Superior temporal gyrus (tissue), 1 donor: Measurements from ENCODE around the gene PM20D2.

ENCODE experiments used
- DNase-seq: peaks from one replicate; pipeline ENCODE4 v3.0.0-alpha.2; 2016; ENCODE audit errors: extremely low spot score

Gene PM20D2

DNA sequence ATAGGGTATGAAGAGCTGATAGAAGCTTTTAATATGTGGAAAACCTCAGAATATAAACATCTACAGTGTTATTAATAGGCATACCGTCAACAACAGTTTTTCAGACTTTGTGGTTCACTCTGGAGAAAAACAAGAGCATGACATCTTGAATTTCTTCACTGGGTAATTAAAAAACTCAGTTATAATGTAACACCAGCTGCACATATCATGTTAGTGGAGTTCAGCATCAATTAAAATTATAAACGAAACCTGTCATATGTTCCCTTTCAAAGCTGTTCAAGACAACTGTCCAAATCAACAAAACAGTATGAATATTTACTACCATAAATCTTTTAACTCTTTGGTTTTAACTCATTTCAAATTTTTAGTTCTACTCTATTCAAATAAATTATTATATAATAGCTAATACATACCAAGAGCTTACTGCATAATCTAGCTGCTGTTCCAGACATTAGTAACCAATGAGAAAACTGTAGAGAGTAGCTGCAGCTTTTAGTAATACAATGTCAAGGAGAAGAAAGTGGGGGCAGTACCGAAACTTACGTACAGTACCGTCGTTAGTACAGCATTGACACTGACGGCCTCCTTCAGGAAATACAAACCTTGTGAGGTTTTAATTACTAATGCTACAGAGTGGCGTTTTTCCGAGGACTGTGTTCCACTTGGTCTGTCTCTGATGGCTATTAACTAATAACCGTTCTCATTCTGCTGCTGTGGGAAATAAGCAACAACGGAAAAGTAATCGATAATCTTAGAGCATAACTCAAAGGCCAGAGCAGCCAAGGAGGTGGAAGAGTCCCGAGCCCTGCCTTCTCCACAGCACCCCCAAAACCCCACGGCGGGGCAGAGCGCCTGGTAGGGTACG, 532 bp upstream of the PM20D2 start:
- peak; percentile 62 for DNase-seq

DNA sequence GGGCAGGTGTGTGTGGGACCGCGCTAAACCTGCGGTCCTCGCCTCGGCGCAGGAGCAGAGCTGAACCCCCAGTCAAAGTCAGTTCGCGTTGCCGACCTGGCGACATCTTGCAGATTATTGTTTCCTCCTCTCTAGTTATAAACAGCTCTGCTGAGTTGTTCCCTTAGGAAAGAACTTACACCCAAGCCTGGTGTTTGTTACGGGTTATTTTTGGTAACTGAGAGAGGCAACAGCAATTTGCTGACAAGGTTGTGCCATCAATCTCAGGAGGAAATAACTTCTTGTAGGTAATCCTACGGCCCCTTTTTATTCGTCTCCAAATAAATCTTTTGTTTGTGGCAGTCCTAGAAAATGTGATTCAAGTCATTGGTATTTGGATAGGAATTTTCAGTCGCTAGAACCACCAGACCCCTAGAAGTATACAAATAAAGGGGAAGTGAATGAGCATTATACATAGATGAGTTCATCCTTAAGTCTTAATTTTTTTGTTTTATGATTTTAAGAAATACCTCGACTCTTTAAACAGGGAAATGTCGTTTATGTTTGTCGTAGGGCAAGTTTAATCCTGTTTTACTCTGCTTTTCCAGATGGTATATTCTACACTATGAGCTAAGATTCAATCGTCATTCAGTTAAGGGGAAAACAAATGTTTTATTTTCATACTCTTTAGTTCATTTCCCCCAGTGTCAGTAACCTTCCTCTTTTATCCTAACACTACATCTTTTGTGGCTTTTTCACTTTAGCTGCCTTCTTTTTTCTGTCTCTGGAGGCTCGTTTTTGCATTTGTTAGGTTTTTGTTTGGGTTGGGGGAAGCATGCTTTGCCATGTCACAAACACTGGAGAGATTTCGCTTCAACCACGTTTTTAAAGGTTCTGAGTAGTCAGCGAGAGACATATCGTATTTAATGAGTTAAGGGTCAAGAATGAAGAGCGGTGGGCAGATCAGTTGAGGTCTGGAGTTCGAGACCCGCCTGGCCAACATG, 1.2 kb downstream of the PM20D2 start:
- DNase-seq = peak; percentile 56

DNA sequence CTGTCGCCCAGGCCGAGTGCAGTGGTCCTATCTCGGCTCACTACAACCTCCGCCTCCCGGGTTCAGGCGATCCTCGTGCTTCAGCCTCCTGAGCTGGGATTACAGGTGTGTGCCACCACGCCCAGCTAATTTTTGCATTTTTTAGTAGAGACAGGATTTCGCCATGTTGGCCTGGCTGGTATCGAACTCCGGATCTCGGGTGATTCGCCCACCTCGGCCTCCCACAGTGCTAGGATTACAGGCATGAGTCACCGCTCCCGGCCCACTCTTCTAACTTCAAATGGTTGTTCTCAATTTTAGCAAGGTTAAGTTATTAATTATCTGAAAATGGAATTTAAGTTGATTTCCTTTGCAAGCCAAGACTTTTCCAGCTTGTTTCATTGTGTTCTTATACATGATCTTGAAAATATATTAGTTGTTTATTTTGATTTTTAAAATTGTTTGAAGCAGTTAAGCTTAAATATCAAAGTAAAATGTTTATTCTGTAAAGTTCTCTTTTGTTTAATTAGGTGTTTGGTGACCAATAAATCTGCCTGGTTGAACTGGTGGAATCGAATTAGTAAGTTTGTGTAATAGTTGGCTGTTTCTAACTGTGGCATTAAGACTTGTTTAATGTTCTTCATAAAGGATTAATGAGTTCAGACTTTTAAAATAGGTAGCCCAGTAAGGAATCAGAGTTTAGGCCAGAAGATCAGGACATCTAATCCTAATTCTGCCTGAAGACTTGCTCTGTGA, 2.3 kb downstream of the PM20D2 start:
- no peak for DNase-seq

DNA sequence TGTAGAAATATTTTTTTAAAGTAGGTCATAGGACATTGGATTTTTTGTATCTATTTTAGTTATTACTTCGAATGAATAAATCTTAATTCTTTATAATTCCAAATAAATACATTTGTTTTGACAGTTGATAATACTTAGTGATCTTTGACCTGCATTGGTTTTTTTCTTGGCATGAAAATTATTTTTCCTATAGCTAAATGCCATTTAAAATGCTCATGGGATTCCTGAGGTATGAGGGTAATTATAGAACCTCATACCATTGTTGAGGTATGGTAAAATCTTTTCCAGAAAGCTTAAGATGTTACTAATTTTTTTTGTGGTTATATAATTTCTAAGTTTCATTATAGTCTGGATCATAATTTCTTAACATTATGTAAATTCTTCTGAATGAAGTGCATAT, 8.3 kb downstream of the PM20D2 start:
- DNase-seq = no peak

DNA sequence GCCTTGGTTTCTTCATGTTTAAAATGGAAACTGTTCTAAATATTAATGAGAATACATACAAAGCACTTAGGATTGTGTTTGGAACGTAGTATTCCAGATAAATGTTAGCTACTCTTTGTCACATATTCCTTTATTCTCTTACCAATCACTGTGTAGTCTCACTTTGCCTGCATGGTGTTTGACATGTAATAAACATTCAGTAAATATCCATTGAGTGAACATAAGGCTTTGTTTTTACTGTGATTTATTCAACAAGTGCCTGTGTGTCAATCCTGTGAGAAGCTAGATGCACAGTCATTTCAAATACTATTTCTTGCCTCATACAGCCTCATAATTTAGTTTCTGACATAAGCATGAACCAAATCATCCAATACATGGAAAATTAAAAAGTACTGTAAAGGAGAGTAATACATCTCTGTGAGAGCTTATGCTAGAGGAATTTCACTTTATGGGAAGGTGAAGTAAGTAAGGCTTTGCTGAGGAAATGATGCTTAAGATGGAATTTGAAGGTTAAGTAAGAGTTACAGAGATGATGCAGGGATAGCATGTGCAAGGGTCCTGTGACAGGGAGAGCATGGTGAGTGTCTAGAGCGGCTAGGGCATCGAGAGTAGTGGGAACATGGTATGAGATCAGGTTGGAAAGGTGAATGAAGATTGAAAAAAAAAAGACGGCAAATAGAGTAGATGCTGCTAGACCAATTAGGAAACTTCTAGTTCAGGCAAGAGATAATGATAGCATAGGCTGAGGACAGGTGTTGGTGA, 14.7 kb downstream of the PM20D2 start:
- DNase-seq = no peak

DNA sequence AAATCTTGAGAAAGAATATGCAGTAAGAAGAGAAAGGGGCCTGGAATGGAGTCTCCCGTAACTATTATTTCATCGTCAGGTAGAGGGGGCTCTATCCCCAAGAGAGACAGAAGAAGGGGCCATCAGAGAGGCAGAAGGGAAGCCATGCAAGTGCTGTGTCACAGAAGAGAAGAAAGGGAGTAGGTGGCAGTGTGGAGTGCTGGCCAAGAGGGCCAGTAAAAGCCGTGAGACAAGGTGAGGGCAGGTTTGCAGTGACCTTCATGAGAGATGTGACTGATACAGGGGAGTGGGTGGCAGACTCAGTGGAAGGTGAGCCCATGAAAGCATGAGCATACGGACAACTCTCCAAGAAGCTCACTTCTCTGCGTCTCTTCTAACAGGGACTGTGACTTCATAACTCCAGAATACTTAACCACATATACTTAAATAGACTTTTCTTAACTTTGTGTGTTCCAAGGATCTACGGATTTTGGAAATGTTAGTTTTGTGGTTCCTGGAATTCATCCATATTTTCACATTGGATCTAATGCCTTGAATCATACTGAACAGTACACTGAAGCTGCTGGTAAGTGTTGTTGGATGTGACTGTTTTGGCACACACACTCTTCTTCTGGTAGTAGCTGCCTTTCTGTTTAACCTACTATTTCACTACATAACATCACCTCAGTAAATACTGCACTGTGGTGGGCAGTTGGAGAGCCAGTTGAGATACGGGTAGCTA, 15.6 kb downstream of the PM20D2 start:
- DNase-seq = no peak

DNA sequence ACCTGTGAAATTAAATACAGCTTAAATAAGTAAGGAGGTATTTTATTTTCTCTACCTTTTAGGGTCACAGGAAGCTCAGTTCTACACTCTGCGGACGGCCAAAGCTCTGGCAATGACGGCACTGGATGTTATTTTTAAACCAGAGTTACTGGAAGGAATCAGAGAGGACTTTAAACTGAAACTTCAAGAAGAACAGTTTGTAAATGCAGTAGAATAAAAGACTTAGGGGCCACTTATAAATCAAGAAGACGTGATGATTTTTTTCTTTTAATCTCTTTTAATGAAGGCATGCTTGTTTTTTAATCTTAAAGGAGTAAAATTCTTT, 16.2 kb downstream of the PM20D2 start:
- no peak for DNase-seq

DNA sequence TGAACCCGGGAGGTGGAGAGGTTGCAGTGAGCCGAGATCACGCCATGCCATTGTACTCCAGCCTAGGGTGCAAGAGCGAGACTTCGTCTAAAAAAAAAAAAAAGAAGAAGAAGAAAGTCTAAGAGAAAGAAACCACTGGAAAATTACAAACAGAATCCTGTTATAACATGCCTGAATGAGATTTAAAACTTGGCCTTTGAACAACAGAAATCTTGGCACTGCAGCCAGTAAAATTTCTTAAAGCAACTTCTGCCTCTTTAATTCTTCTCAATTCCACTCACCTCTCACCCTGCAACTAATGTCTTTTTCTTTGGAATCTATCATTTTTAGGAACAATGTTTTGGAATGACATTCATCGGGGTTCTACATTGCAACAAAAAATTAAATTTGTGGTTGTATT, 26.3 kb downstream of the PM20D2 start:
- no peak for DNase-seq

DNA sequence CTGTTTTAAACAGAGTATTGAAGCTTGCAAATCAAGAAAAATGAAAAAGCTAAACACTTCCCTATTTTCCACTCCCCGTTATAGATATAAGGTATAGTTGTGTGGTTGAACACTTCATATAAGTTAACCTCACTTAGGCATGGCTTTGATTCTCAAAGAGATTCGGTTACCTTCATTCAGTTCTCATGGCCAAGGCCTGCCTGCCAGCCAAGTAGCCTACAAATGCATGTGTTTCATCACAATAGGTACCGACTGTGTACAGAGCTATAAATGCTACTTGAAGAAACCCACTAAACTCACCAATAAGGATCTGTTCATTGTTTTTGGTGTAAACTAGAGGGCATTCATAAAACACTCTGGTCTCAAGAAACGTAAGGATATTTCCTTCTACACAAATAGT, 27.8 kb downstream of the PM20D2 start:
- no peak for DNase-seq

DNA sequence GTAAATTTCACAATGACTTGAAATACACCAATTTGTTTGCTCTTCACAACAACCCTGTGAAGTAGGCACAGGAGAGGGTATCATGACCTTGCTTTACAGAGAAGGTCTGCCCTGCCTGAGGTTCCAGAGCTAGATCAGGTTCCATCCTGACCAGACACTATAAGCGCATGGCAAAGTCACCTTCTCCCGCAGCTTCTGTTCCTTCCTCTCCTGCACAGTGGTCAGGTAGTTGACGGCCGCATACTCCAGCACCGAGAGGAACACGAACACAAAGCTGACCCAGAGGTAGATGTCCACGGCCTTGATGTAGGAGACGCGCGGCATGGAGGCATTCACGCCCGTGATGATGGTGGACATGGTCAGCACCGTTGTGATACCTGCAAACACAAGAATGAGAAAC, 34.3 kb downstream of the PM20D2 start:
- DNase-seq = no peak

DNA sequence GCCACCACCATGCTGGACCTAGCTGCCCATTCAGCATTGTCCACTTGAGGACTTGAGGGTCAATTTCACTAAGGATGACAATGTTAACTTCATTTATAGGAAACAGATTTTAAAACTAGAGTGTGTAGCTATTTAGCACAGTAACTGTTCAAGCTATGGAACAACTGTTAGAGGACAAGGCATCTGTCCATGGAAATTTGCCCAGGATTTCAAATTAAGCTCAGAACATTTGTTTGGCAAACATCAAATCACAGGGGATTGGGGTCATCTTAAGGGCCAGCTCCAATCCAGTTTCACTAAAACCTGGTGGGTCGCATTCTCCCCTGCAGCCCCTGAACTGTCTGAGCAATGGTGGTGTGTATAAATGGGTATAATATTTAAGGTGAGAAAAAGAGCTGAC, 35.1 kb downstream of the PM20D2 start:
- no peak for DNase-seq

DNA sequence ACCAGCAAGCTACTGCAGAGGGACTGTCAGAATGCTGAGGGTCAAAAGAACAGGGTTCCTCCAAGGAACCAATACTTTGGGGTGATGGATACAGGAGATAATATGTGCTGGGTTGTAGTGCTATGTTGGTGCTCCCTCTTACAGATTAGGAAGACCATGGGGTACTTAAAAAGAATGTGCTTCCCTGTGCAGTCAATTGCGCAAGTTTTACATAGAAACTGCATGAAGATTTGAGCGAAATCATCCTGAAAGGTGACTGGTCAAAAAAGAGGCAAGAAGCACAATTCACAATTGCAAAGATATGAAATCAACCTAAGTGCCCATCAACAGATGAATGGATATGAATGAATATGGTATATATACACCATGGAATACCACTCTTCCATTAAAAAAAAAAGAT, 37.4 kb downstream of the PM20D2 start:
- DNase-seq = no peak

DNA sequence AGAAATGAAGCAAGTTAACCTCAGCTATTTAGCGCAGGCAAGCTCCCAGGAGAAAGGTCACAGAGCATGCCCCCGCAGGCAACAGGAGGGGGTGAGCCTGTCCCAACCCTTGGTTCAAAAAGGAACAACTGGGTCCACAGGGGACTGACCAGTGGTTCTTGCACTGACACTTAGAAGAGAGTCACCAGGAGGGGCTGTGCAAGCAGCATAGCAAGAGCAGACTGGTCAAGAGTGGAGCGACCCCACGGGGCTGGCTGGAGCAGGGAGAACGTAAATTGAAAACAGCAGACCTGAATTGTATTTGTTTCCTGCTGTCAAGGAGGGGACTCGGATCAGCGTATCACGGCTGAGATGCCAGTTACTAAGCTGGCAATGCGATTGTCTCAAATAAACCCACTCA, 38.5 kb downstream of the PM20D2 start:
- no peak for DNase-seq

DNA sequence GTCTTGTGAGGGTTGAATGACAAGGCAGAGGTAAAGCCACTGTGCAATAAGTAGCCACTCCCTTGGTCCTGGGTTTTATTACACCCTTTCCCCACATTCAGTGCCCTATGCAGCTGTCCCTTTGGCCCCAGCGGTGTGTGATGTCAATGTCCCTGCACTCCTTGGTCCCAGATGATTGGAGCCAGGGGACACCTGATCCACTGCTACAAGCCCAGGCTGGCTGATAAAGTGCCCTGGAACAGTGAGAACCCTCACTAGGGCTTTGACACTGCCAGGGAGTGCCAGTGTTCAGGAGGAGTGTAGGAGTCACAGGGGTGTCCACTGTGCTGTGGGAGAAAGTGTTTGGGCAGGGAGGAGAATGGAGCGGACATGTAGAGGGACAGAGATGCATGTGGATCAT, 40.9 kb downstream of the PM20D2 start:
- no peak for DNase-seq

DNA sequence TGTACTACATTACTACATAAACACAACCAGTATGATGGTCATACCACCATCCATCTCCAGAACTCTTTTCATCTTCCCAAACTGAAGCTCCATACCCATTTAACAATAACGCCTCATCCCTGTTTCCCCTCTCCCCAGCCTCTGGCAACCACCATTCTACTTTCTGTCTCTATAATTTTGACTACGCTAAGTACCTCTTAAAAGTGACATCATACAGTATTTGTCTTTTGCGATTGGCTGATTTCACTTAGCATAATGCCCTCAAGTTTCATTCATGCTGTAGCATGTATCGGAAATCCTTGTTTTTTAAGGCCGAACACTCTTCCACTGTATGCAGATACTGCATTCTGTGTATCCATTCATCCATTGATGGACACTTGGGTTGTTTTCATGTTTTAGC, 41.6 kb downstream of the PM20D2 start:
- DNase-seq = no peak

DNA sequence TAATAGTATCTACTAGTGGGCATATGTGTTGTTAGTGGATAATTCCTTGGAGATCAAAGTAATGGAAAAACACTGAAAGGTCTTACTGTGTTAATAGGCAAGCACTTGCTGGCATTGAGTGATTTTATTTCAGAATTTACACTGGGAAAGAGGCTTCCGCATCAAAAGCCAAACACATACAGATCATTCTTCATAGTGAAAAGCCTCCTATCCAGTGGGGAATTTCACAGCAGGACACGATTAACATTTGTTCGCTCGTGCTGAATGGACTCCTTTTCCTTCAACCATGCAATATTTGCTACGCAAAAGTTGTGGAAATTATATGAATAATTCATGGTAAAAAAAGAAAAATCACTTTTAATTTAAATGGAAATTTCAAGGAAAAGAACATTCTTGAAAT, 44.9 kb downstream of the PM20D2 start:
- DNase-seq = no peak

DNA sequence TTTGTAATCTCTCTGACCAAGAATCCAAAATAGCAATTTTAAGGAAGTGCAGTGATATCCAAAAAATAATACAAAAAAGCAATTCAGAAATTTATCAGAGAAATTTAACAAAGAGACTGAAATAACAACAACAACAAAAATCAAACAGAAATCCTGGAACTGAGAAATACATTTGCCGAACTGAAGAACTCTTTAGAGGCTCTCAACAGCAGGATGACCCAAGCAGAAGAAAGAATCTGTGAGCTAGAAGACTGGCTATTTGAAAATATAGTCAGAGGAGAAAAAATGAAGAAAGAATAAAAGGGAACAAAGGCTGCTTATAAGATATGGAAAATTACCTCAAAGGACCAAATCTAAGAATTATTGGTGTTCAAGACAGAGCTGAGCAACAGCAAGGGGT, 48.7 kb downstream of the PM20D2 start:
- no peak for DNase-seq

DNA sequence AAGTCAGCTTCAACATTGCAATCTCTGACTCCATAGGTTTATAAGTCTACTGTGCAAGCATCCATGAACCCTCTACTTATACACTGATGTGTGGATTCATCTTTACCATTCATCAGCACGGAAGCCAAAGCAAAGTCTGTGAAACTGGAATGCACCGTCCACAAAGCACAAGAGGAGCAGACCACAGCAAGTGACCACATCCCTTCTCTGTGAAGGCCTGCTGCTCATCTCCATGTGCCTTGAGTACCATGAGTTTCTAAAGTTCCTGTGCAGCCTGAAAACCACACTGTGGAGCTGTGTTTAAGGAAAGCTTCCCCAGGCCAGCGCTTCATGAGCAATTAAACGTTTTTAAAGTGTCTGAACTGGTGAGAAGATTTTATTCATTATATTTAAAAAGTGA, 51.3 kb downstream of the PM20D2 start:
- DNase-seq = no peak

DNA sequence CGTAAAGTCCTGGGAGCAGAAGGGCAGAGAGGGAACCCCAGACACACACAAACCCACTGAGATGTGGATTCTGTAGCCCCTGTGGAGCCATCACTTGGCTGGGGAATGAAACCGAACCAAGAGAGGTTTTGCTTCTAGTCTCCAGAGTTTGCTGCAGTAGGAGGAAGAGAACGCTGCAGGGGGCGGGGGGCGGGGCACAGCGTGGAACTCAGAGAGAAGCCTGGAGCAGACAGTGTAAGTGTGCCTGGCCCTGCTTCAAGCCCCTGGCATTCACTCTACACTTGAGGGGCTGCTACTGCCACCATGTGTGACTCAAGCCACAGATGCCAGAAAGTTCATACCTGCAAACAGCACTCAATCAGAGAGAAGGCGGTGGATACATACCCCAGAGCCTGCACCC, 52.4 kb downstream of the PM20D2 start:
- no peak for DNase-seq

DNA sequence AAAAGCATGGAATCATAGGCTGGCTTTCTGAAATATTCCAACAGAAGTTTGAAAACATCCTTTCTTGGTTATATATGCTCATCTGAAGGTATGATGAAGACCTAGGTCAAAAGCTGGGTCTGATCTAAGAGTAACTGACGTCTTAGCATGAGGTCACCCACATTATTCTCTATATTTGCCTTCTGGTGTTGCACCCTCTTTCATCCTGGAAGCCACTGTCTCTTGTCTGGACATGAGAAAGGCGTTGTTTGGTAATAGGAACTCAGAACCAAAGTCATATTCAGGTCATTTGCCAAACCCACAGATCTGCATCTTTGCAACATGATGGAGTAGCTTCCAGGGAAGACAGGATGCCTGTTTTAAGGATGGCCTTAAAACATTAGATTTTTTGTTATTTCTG, 53.7 kb downstream of the PM20D2 start:
- no peak for DNase-seq

DNA sequence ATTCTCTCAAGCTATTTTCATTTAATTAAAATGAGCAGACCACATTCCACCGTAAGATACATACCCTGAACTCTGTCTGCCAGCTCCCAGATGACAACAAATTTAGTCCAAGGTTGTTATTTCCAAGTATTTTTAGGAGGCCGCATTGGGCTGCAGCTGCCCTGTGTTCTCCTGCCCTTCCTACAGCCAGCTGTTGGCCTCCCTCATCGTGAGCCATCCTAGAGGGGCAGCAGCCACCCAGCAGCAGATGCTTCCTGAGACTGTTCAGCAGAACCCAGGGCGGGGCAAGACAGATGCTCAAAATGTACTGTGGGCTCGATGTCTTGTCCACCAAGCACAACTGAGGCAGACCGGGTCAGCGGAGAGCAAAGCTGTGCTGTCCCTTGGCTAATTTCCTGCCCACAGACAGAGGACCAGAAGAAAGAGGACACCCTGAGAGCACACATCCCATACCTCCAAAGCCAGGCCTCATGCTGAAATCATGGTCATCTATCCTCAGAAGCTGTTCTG, 54.9 kb downstream of the PM20D2 start:
- DNase-seq = no peak
